PC-9 (cell line): ENCODE measurements around the gene ALDH7A1. TPM values are rescaled to one million over a fixed set of nuclear protein-coding genes. Genes with fewer than 3 reads are reported as not detected.

Source experiments
- BruUV-seq: library from RNA; stranded (reverse); fragments of 400-500 nt; replicated peaks from 2 replicates; lab custom pipeline; 2021; lab: Mats Ljungman, UMichigan
- CTCF ChIA-PET: fragments of 300-600 bp; sonication (Branson Sonifier 250); formaldehyde crosslinking; loops from one replicate; lab custom pipeline; 2022; ENCODE audit warnings: antibody characterized with exemption; lab: Charles Lee
- POLR2A ChIA-PET: fragments of 300-600 bp; sonication (Branson Sonifier 250); formaldehyde crosslinking; loops from one replicate; lab custom pipeline; 2022; ENCODE audit warnings: antibody characterized with exemption; ENCODE audit not compliant: unreplicated experiment; lab: Charles Lee
- DNase-seq, 2 experiments: peaks; one replicate each; pipeline versions ENCODE4 v3.0.0 to v3.0.0-alpha.2; 2015 to 2022; ENCODE audit warnings: mixed read lengths in 1 of 2
- H2AFZ ChIP-seq: fragments of 200-600 bp; sonication (generic); 2 replicates; pipeline ENCODE4 v1.8.1; 2017; ENCODE audit warnings: antibody characterized with exemption
- H3F3A ChIP-seq: fragments of 200-600 bp; sonication (generic); 2 replicates; pipeline ENCODE4 v1.8.1; 2017; ENCODE audit warnings: antibody characterized with exemption, mild to moderate bottlenecking, low read depth; ENCODE audit not compliant: insufficient read depth
- H3K27ac ChIP-seq: fragments of 200-600 bp; sonication (generic); 2 replicates; pipeline ENCODE4 v1.6.1; 2016; ENCODE audit warnings: mixed run types
- H3K27me3 ChIP-seq: fragments of 200-600 bp; sonication (generic); 2 replicates; pipeline ENCODE4 v1.6.1; 2016; ENCODE audit warnings: low read depth, mixed run types; ENCODE audit not compliant: insufficient read depth
- H3K36me3 ChIP-seq: fragments of 200-600 bp; sonication (generic); 2 replicates; pipeline ENCODE4 v1.6.1; 2016; ENCODE audit warnings: low read depth, mixed run types
- H3K4me1 ChIP-seq: fragments of 200-600 bp; sonication (generic); replicated peaks from 2 replicates; pipeline ENCODE4 v1.6.1; 2016; ENCODE audit warnings: mixed run types; ENCODE audit not compliant: insufficient read depth
- H3K4me2 ChIP-seq: fragments of 200-600 bp; sonication (generic); 2 replicates; pipeline ENCODE4 v1.6.1; 2017; ENCODE audit warnings: mixed run types
- H3K4me3 ChIP-seq: fragments of 200-600 bp; sonication (generic); 2 replicates; pipeline ENCODE4 v1.6.1; 2016; ENCODE audit warnings: mixed run types
- H3K79me2 ChIP-seq: fragments of 200-600 bp; sonication (generic); 2 replicates; pipeline ENCODE4 v1.6.1; 2017; ENCODE audit warnings: low read depth, mixed run types
- H3K9me2 ChIP-seq: fragments of 200-600 bp; sonication (generic); 2 replicates; pipeline ENCODE4 v1.8.1; 2017; ENCODE audit warnings: mild to moderate bottlenecking; ENCODE audit not compliant: insufficient read depth
- H3K9me3 ChIP-seq: fragments of 200-600 bp; sonication (generic); 2 replicates; pipeline ENCODE4 v1.8.1; 2016; ENCODE audit warnings: low read depth; ENCODE audit not compliant: insufficient read depth
- H4K20me1 ChIP-seq: fragments of 200-600 bp; sonication (generic); 2 replicates; pipeline ENCODE4 v1.8.1; 2017; ENCODE audit not compliant: insufficient read depth
- EZH2 ChIP-seq: fragments of 200-600 bp; sonication (generic); IDR thresholded peaks from 2 replicates; pipeline ENCODE4 v1.8.0; 2017; ENCODE audit warnings: antibody characterized with exemption, low read depth
- intact Hi-C: fragments of 100-400 bp; cut with micrococcal nuclease; formaldehyde crosslinking; loops from one replicate; pipeline ENCODE4 v1.10.0; 2022; ENCODE audit not compliant: unreplicated experiment
- total RNA-seq: library from RNA; stranded (reverse); gene quantifications from 2 replicates; pipeline ENCODE4 v1.2.3, GENCODE V29; 2021
- TF ChIP-seq, protein P1 (sequence below): fragments of 200-600 bp; sonication (generic); conservative IDR thresholded peaks from 2 replicates; pipeline ENCODE4 v1.6.1; 2017; ENCODE audit warnings: mixed run types, antibody characterized with exemption, mild to moderate bottlenecking, moderate library complexity

Gene ALDH7A1
- total RNA-seq, 1 experiment from 2014 or later, result 109 TPM

GRCh38 chr5:126527892-126528291, 67.1 kb downstream of the ALDH7A1 start:
- Histone ChIP-seq H3K27ac (peak overlapping the region; percentile 46; the same call in 1 of the 2 replicates), H3K4me2 (no peak overlapping the region), H3K4me1 (no peaks in the 10 kb centered on the region; the same call in 1 of the 2 replicates), H3K79me2 (no peaks in the 10 kb centered on the region), H3K36me3 (no peaks in the 10 kb centered on the region), H3K27me3 (no peaks in the 10 kb centered on the region), H3K9me2 (no peaks in the 10 kb centered on the region), H3K9me3 (no peaks in the 10 kb centered on the region), H4K20me1 (no peaks in the 10 kb centered on the region), H2AFZ (no peak overlapping the region; the same call in 1 of the 2 replicates), H3K4me3 (no peak overlapping the region), H3F3A (no peaks in the 10 kb centered on the region)
- ChIA-PET POLR2A (interaction anchor here (0.6 kb wide), 1 partner anchor 135 kb away, joined by 4 read pairs; no protein-coding TSS in a partner anchor), CTCF (no interaction called here)
- intact Hi-C loops, result no loop called here
- TF ChIP-seq, protein P1, sequence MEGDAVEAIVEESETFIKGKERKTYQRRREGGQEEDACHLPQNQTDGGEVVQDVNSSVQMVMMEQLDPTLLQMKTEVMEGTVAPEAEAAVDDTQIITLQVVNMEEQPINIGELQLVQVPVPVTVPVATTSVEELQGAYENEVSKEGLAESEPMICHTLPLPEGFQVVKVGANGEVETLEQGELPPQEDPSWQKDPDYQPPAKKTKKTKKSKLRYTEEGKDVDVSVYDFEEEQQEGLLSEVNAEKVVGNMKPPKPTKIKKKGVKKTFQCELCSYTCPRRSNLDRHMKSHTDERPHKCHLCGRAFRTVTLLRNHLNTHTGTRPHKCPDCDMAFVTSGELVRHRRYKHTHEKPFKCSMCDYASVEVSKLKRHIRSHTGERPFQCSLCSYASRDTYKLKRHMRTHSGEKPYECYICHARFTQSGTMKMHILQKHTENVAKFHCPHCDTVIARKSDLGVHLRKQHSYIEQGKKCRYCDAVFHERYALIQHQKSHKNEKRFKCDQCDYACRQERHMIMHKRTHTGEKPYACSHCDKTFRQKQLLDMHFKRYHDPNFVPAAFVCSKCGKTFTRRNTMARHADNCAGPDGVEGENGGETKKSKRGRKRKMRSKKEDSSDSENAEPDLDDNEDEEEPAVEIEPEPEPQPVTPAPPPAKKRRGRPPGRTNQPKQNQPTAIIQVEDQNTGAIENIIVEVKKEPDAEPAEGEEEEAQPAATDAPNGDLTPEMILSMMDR, result no peak
- TF ChIP-seq EZH2, result no peak
- no TSS peak for BruUV-seq
- DNase-seq, result peak in 1 of 2 experiments; percentile 78

DNA sequence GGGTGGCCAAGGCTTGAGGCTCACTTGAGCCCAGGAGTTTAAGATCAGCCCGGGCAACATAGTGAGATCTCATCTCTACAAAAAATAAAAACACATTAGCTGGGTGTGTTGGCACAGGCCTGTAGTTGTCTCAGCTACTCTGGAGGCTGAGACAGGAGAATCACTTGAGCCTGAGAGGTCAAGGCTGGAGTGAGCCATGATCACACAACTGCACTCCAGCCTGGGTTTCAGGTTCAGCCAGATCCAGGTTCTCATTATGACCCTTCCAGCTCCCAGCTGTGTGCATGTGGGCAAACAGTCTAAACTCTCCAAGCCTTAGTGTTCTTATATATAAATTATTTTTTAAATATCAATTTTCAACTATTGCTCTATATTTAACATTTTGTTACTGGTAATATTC, 67.9 kb downstream of the ALDH7A1 start:
- no peak overlapping the region for H2AFZ ChIP-seq
- H4K20me1 ChIP-seq, result no peaks in the 10 kb centered on the region
- H3K79me2 ChIP-seq, result no peaks in the 10 kb centered on the region
- no peaks in the 10 kb centered on the region for H3K9me2 ChIP-seq
- no peak overlapping the region for H3K4me3 ChIP-seq
- TF ChIP-seq EZH2, result no peak
- TF ChIP-seq, protein P1, result no peak
- no peaks in the 10 kb centered on the region for H3K27me3 ChIP-seq
- BruUV-seq, result no TSS peak
- ChIA-PET CTCF (no interaction called here), POLR2A (no interaction called here)
- H3K4me1 ChIP-seq, result no peaks in the 10 kb centered on the region; the same call in 1 of the 2 replicates
- no peaks in the 10 kb centered on the region for H3K36me3 ChIP-seq
- intact Hi-C loops, result no loop called here
- no peaks in the 10 kb centered on the region for H3F3A ChIP-seq
- no peak overlapping the region for H3K27ac ChIP-seq
- H3K4me2 ChIP-seq, result no peak overlapping the region
- no peaks in the 10 kb centered on the region for H3K9me3 ChIP-seq
- DNase-seq, result no peak

DNA sequence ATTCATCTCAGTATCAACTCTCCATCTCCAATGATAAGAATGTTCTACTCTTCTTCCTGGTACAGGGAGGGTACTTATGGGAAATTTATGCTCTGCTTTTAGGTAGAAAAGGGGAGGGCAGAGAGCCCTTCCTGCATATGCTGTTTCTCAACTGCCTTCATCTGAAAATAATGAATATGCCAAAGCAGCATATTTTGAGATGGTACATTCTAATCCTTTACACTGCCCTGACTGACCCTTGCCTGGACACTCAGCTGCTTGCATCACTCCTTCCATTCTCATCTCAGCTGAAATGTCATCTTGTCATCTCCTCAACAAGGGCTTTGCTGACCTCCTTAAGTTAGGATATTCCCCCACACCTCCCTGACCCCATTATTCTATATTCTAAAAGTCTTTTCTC, 68.5 kb downstream of the ALDH7A1 start:
- Histone ChIP-seq H3F3A (no peaks in the 10 kb centered on the region), H2AFZ (no peak overlapping the region), H3K36me3 (no peaks in the 10 kb centered on the region), H3K9me3 (no peaks in the 10 kb centered on the region), H4K20me1 (no peaks in the 10 kb centered on the region), H3K27ac (no peak overlapping the region), H3K4me2 (no peak overlapping the region), H3K79me2 (no peaks in the 10 kb centered on the region), H3K9me2 (no peaks in the 10 kb centered on the region), H3K4me1 (no peaks in the 10 kb centered on the region; the same call in 1 of the 2 replicates), H3K27me3 (no peaks in the 10 kb centered on the region), H3K4me3 (no peak overlapping the region)
- intact Hi-C loops, result no loop called here
- no peak for DNase-seq
- TF ChIP-seq, protein P1, result no peak
- TF ChIP-seq EZH2, result no peak
- ChIA-PET CTCF (no interaction called here), POLR2A (no interaction called here)
- no TSS peak for BruUV-seq
